Forelimb muscle (tissue), 1 donor: Measurements from ENCODE around the gene CD52. TPM values are rescaled to one million over a fixed set of nuclear protein-coding genes. Genes with fewer than 3 reads are reported as not detected.
"Not testable (repeated sequence)": the region's sequence is repeated elsewhere in the genome, so short reads cannot be mapped to it uniquely, and the experiment has no call there.

Source experiments
- DNase-seq: peaks from one replicate; pipeline ENCODE4 v3.0.0-alpha.2; 2013; ENCODE audit warnings: low read depth
- polyA plus RNA-seq: library from polyadenylated mRNA; unstranded; fragments of 120-200 nt; gene quantifications from one replicate; pipeline ENCODE4 v1.2.1, GENCODE V29; 2013; ENCODE audit not compliant: insufficient read length

The CD52 gene
- polyA plus RNA-seq, 1 donor, result 1.3 TPM

DNA sequence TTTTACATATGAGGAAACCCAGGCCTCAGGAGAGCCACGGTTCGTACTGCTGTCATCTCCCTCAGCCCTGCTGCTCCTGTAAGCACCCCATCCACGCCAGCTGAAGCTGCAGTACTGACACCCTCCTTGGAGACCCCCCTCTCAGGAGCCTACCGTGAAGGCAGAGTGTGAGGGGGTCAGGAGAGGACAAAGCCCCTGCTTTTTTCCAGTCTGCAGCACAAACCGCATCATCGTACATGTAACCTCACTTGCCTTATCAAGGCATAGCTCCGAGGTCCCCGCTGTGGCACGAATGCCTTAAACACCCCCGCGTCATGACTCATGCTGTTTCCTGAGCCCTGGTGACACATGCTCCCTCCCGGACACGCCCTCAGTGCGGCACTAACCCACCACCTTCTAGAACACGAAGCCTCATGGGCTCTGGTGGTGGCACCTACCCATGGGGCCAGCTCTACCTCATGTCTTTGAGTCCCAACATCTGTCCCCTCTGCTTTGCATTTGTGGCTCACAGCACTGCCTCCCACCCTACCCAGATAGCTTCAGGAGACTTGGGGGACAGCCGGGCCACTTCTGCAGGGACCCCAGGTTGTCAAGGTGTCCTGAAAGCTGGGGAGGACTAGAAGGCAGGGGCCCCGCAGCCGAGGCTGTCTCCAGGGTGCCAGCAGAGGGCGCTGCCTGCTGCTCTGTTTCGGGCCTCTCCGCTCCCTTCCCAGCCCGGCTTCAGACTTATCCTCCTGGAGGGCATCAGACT is 33.0 kb upstream of the CD52 start:
- no peak for DNase-seq

DNA sequence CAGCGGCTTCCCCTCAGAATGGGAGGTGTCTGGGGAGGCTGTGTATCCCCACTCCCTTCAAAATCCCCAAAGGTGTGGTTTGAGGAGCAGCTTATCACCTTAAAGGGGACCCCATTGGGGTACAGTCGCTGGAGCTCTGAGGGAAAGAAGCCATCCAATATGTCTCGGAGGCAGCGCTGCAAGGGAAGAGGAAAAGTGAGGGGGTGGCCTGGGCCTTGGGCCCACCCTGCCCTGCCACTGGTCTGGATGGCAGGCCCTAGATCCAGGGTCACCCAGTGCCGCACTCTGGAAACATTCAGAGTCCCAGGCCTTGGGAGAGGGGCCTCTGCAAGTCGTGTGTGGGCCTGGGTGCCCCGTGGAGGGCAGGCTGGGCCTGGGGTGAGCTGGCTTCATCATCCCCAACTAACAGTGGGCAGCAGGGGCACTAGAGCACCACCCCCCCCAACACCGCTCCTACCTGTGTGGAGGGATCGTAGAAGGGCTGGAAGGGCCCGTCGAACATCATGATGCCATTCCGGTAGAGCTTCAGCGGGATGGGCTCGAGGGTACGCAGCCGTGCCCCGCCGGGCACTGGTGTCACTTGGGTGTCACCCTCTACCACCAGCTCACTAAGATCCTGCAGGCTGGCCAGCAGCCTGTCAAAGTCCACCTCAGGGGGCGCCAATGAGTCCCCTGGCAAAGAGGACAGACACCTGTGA is 32.2 kb upstream of the CD52 start:
- no peak for DNase-seq

DNA sequence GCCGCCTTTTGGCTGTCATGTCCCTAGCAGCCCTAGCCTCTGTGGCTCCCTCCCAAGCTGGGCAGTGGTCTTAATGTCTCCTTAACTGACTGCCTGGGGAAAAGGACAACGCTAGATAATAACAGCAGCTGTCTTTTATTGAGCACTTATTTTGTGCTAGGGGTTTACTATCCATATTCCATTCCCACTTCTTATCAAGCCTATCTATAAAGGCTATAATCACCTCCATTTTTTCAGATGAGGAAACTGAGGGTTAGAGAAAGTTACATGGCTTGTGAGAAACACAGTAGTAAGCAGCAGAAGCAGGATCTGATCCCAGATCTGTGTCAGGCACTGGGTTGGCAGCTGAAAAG is 31.7 kb upstream of the CD52 start:
- no peak for DNase-seq

DNA sequence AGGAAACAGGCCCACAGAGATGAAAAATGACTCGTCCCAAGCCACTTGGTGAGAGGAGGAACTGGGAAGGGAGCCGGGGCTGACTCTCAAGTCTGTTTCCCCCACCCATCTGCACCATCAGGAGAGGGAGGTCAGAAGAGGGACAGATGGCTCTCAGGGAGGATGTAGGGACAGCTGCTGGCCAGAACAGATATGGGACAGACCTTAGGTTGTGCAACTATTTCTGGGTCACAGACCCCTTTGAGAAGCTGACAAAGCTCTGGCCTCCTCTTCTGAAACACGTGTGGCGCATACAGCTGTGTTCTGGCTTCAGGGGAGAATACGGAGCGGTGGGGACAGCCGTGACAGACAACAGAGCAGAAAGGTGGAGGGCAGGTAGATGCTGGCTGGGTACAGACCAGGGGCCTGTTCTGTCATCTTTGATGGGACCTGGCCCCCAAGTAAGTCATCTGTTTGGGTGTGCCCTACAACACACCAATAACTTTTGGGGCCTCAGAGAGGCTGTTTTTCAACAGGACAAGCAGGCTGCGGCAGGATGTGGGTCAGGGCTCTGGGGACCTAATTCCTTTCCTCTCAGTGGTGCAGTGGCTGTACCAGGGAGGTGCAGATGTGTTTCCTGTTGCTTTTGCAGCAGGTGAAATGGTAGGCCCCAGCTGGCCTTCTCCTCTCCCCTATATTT is 30.6 kb upstream of the CD52 start:
- no peak for DNase-seq

DNA sequence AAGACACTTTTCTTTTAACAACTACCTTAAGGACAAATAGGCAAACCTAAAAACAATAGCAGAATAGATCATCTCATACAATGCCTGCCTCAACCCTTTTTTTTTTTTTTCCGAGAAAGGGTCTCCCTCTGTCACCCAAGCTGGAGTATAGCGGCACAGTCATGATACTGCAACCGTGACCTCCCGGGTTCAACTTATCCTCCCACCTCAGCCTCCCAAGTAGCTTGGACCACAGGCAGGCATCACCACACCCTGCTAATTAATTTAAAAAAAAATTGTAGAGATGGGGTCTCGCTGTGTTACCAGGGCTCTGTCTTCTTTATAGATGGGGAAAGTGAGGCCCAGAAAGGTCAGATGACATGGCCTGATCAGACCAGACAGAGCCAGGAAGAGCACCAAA is 29.9 kb upstream of the CD52 start:
- no peak for DNase-seq

DNA sequence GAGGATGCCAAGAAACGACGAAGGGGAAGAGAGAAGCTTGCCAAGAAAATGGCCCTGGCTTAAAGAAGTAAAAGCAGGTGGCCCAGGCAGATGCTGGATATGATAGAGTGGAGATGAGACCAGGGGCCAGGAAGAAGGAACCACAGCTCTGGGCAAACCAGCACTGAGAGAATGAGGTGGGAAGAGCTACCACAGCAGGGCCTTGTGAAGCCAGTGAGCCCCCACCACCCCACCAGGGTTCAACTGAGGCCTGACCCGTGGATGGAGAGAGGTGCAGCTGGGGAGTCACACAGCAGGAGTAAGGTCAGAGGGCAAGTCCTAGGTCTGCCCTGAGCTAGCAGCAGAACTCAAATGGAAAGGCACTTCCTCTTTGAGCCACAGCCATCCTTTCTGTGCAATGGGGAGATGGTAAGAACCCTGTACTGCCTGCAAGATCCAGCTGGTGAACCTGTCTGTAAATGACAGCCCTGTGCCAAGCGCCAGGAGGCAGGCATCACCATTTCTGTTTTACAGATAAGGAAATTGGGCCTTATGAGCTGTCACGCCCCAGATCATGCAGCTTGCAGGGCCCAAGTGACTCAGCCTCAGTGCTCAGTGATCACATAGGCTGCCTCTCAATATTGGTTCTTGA is 29.3 kb upstream of the CD52 start:
- DNase-seq, result no peak

DNA sequence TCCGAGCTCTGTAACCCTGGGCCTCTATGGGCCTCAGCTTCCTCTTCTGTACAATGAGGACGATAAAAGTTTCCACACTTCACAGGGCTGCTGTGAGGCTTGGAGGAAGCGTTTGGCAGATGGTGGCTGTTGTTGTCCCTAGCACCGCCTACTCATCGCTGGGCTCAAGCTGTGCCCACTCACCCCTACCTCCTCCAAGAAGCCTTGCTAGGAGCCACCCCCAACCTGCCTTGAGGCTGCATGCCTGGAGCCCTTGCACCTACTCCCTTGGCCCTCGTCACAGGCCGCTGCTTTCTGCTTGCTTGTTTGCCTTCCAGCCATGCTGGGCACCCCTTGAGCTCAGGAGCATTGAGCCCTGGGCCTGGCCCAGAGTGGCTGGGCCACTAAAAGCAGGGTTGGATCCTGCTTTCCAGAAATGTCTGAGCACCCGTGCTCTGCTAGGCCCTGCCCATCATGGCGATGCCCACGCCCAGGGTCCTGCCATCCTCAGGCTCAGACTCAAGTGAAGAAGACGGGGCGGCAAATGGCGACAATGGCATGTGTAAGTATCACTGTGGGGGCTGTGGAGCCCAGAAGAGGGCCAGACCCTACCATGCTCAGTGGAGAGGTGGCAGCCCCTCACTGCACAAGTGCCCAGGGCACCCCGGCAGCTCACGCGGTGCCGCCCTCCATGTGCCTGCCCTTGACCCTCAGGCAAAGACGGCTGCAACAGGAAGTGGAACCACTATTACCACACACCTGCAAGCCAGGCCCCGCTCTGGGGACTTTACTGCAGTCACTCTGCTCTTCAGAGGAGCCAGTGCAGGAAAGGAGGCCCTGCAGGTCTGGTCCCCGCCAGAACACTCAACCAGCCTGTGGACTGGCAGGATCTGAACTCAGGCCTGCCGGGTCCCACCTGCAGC is 28.3 kb upstream of the CD52 start:
- DNase-seq, result no peak

DNA sequence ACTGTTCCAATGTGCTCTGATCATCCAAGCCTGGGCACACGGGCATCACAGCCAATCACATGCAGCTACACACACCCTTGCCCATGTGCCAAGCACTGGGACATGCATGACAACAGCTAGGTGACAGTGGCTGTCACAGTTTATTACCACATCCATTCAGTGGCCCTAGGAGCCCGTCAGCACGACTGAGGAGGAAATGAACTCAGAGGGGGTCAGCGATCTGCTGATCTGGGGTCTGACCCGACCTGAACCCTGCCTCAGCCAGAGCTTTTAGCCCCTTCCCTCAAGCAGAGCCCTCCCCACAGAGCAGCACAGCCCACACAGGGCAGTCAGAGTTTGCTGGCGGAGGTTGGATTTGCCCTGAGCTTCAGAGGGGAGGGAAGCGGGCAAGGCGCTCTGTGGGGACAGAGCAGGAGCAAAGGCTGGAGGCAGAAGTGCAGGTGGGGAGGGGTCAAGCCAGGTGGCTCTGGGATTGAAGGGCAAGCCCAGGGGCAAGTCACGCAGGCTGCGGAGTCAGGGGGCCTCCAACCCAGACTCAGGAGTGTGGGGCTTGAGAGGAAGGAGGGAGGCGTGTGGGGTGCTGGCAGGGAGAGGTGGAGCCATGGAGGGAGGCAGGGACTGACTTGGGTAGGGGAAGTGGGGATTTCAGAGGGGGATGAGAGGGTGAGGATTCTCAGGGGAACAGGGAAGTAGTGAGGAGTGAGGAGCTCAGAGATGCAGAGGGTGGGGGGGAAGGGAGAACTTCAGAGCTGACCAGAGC is 27.5 kb upstream of the CD52 start:
- DNase-seq, result no peak

DNA sequence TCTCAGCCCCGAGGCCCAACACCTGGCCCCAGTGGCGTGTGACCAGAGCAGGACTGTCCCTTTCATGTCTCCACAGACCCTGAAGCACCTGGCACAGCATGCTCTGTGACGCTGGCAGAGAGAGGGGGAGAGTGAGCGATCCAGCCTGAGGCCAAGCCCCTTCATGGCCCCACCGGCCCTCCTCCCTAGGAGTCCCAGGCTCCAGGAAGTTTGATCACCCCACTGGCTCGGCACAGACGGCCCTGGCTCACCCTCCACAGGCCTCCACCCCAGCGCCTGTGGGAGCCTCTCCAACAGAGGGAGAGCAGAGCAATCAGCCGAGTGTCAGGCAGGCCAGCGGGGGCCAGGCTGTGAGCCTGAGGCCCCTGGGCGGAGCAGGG is 26.9 kb upstream of the CD52 start:
- DNase-seq, result no peak

DNA sequence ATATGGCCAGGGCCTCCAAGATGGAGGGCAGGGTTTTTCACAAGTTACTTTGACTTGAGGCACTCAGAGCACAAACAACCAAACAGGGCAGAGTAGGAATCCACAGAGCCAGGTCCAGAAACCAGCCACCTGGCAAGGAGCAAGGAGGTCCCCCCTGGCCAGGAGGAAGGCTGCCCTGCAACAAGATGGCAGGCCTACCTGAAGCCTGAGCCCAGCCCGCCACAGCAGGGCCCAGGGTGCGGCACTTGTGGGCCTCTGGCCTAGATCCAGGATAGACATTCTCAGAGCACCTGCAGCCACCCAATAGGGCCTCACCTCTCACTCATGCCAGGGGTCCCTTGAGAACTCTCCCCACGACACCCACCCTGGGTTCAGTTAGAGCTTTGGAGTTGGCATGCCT is 26.3 kb upstream of the CD52 start:
- DNase-seq, result no peak

DNA sequence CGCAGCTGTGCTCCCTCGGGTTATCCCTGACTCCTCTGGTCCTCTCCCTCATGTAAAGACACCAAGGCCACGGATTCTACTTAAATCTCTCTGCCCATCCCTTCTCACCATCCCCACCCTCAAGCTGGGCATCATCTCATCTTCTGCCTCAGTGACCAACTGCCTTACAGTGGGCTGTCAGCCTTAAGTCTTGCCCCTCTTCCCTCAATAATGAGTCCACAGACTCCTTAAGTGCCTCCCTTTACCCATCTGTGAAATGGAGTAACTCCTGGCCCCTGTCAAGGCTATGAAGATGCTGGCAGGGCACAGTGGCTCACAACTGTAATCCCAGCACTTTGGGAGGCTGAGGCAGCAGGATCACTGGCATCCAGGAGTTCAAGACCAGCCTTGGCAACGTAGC is 25.8 kb upstream of the CD52 start:
- DNase-seq, result no peak

DNA sequence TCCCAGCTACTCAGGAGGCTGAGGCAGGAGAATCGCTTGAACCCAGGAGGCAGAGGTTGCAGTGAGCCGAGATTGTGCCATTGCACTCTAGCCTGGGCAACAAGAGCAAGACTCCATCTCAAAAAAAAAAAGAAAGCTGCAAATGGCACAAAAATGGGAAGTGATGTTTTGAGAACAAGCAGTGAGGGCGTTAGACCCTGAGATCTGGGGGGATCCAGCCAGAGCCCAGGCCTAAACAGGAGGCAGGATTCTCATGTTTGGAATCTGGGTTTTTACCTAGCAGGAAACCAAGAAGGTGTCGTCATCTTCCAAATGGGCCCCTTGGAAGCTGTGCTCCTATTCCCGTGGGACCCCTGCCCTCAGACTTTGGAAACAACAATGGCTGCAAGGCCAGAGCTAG is 25.0 kb upstream of the CD52 start:
- not testable (repeated sequence) for DNase-seq

DNA sequence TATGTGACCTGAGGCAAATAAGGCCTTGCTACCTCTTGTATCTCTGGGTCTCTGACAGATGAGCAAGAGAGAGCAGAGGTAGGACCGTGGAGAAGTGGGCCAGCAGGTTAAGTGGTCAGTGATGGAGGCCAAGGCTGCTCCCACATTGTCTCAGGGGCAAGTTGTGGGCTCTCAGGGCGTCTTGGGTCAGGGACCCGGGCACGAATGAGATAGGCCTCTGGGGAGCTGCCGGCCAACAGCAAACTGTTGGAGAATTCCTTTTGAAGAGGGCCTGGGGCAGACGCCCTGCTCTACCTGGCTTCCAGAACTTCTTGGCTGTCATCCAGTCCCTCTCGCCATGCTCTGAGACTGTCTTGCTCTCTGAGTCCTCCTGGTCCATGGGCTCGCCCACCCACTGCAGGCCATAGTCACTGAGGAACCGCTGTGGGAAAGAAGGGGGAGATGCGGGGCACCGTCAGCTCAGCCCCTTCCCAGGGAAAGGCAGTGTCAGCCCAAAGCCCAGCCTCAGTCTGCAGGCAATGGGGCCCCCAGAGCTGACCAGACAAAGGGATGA is 23.8 kb upstream of the CD52 start:
- no peak for DNase-seq

DNA sequence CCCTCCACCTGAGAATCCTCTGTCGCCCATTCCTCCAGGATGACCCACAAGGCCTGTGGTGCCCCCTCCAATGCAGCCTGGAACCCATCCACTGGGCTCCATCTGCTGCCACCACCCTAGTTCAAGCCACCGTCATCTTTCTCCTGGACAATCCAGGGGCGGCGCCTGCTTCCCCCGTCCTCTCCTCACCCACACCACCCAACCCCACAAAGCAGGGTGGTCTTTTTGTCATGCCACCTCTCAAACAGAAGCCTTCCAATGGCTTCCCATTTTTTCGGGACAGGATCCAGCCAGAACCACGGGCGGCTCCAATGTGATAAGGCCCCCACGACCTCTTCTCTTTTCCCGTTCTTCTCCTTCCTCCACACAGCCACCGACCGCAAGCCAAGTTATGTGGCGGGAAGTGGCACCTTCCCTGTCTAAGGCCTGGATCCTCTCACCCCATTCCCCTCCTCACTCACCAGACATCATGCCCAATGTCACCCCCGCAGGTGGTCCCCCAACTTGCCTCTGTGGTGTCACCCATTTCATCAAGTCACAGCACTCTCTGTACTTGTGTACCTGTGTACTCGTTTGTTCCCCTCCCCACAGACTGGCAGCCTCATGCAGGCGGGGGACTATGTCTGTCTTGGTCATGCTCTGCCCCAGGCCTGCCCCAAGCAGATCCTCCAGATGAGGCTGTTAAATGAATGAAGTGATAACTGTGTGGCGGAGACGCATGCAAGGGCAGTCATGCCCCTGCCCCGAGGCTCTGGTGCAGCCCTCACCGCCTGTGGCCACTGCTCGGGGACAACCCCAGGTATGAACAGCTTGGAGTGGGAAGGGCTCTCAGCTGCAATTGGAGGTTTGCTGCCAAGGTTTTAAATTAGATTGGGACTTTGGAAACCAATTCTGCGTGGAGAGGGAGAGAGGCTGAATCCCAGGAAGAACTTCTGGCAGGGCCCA is 22.3 kb upstream of the CD52 start:
- DNase-seq, result no peak

DNA sequence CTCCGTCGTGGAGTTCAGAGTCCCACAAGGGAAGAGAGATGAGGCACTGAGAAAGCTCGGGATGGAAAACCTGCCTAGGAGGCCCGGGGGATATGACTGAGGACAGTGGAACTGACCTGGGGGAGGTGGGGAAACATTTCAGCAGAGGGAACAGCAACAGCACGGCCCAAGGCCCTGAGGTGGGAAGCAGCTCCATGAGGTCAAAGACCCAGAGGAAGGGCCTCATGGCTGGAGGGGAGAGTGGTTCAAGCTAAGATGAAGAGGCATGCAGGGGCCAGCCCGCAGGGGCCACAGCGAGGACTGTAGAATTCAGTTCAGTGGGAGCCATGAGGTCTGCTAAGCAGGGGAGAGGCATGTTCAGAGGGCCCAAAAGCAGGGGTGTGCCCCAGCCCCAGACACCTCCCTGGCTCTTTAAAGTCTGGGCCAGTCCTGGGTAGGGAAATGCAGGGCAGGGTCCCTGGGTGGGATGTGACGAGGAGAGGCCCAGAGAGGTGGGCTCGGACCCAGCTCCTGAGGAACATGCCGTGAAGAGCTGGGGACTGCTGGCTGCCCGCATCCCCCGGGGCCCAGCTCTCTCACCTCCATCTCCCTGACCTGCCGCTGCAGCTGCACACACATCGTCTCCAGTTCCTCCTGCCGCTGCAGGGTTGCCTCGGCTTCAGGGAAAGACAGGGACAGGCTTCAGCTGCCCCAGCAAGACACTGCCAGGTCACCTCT is 21.3 kb upstream of the CD52 start:
- DNase-seq, result no peak

DNA sequence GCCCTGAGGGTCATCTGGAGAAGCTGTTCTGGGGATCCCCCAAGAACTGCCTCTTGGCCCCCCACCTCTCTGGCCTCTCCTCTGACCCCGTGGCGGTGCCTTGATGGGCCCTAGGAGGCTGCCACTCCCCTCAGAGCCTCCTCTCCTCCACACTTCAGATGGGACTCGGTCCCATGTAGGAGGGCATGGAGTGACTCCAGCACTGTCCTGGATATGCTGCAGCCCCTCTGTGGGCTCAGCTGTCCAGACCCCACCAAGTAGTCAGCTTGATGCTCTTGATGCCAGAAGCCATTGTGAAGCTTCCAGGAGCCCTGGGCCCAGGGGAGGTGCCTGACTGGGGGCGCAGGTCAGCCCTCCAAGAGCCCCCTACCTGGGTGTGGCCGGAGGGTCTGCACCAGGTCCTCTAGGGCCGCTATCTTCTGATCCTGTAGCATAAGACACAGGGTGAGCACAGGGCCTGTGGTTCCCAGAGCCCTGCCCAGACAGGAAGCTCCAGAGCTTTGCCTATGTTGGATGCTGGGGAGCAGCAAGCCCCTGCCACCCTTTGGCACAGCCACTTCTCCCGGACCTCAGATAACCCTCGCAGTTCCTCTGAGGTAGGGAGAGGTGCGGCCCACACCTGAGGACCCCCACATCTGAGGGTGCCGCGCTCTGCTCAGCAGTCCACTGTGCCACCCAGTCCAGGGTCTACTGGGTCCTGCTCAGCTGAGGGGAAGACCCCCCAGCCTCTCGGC is 20.5 kb upstream of the CD52 start:
- DNase-seq, result no peak

DNA sequence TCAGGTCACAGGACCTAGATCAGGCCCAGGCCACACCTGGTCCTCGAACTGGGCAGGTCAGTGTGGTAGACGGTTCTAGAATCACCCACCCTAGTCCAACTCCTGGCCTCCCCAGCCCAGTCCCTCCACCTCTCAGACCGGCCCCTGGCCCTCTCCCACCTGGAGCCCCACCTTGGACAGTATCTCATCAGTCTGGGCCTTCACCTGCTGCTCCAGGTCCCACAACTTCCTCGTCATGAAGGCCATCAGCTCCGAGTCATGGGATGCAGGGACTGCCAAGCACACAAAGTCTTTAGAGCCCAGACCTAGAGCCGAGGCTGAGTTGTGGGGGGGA is 20.0 kb upstream of the CD52 start:
- DNase-seq, result no peak

DNA sequence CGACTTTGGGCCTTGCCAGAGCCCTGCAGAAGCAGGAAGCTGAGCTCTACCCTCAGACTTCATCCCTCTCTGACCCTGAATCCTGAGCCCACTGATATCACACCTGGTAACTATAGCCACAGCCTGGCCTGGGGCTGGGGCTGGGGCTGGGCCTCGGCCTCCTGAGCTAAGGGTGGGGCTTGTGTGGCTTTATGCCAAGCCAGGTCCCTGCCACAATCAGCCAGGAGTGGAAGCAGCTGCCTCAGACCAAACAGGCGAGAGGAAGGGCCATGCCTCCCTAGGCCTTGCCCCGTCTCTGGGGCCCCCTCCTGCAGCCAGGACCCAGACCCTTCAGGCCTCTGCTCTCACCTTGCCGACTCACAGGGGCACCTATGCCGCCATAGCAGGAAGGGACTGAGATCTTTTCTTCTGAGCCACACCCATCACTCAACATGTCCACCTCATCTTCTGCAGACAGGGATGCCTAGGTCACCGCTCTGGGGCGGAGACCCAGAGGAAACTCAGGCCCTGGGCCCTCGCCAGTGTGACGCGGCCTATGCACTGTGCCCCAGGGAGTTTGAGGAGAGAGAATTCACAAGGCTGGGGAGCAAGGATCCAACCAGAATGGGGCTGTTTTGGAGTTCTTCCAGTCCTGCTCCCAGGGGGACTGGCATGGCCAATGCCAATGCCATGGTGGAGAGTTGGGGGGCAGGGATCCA is 17.0 kb upstream of the CD52 start:
- DNase-seq, result no peak
